Breast epithelium (tissue), 3 donors: Measurements from ENCODE around the gene ENG.

Experiments
- POLR2A ChIP-seq: fragments of 450-650 bp; IDR thresholded peaks from one replicate; pipeline ENCODE4 v1.6.1; 2016; ENCODE audit warnings: antibody characterized with exemption, mild to moderate bottlenecking, moderate library complexity
- POLR2AphosphoS5 ChIP-seq, 3 donors: sonication (generic); formaldehyde crosslinking; IDR thresholded peaks; one replicate each; pipeline ENCODE4 v1.6.1; 2017; ENCODE audit warnings: antibody characterized with exemption in 3 of 3
- TF ChIP-seq, protein P1 (sequence below), 3 donors: fragments of 450-650 bp; IDR thresholded peaks; one replicate each; pipeline ENCODE4 v1.5.1; 2016 to 2017; ENCODE audit warnings: antibody characterized with exemption in 3 of 3, mild to moderate bottlenecking in 3 of 3, moderate library complexity in 3 of 3

GRCh38 chr9:127777368-127777980 lies 77.0 kb downstream of the ENG start:
- TF ChIP-seq, protein P1, sequence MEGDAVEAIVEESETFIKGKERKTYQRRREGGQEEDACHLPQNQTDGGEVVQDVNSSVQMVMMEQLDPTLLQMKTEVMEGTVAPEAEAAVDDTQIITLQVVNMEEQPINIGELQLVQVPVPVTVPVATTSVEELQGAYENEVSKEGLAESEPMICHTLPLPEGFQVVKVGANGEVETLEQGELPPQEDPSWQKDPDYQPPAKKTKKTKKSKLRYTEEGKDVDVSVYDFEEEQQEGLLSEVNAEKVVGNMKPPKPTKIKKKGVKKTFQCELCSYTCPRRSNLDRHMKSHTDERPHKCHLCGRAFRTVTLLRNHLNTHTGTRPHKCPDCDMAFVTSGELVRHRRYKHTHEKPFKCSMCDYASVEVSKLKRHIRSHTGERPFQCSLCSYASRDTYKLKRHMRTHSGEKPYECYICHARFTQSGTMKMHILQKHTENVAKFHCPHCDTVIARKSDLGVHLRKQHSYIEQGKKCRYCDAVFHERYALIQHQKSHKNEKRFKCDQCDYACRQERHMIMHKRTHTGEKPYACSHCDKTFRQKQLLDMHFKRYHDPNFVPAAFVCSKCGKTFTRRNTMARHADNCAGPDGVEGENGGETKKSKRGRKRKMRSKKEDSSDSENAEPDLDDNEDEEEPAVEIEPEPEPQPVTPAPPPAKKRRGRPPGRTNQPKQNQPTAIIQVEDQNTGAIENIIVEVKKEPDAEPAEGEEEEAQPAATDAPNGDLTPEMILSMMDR (IDR thresholded peaks at IDR 0.05), result no peak
- TF ChIP-seq POLR2AphosphoS5 (IDR thresholded peaks at IDR 0.05) (no peak), POLR2A (no peak)
